Measurements from ENCODE around the gene HRH1. TPM values are rescaled to one million over a fixed set of nuclear protein-coding genes. Genes with fewer than 3 reads are reported as not detected.
A peak's percentile ranks its signal among the peaks of the same experiment; 100 is the strongest.

HRH1 gene
- polyA plus RNA-seq, 3 donors = 0.08 to 0.24 TPM; not detected in 1

- Mint-ChIP-seq H3K36me3 (no peaks in the 10 kb centered on the region), H3K9me3 (peaks cover 0 to 4% (median 0%) of the 10 kb centered on the region in 7 donors), H3K27ac (peak overlapping the region; percentile 1 to 89 (median 68)), H3K4me3 (peak overlapping the region; percentile 70 to 87), H3K4me1 (peaks cover 20% of the 10 kb centered on the region), H3K27me3 (ENCODE audit: low read depth in 3 of 3) (peaks cover 0 to 10% (median 2%) of the 10 kb centered on the region in 3 donors)
- Histone ChIP-seq H3K4me2 (replicated peaks; ENCODE audit: extremely low read depth, low read length, poor library complexity, severe bottlenecking) (peak overlapping the region; percentile 76), H3K79me2 (ENCODE audit: insufficient read depth, low read length) (no peaks in the 10 kb centered on the region), H3K4me1 (ENCODE audit: control insufficient read depth in 1 of 2, insufficient read depth in 2 of 2, low read length in 2 of 2) (peaks cover 15 to 16% of the 10 kb centered on the region in 2 donors), H3K36me3 (replicated peaks in 1 of 2; ENCODE audit: control insufficient read depth in 1 of 2, insufficient read depth in 2 of 2, low read length in 2 of 2) (no peaks in the 10 kb centered on the region), H3K9me3 (replicated peaks in 1 of 2; ENCODE audit: control insufficient read depth in 1 of 2, insufficient read depth in 1 of 2, low read length in 2 of 2) (no peaks in the 10 kb centered on the region), H3K4me3 (replicated peaks in 1 of 3; ENCODE audit: low read depth in 2 of 3, low read length in 3 of 3) (peak overlapping the region; percentile 0 to 60 (median 14)), H2AFZ (ENCODE audit: insufficient read depth, low read depth, low read length, poor library complexity, severe bottlenecking) (peak overlapping the region; percentile 69), H3K9ac (ENCODE audit: insufficient read depth, low read length, poor library complexity, severe bottlenecking) (no peak overlapping the region), H4K20me1 (ENCODE audit: insufficient read depth, low read length) (no peaks in the 10 kb centered on the region), H3K27ac (ENCODE audit: low read depth in 1 of 2, low read length in 2 of 2) (peak overlapping the region; percentile 42 to 60), H3K27me3 (ENCODE audit: control insufficient read depth in 2 of 2, insufficient read depth in 2 of 2, low read length in 2 of 2) (no peaks in the 10 kb centered on the region)
- peak; percentile 59 to 62 (median 59) for DNase-seq
- 1% methylated on average over 9 of the region's 13 CpGs for WGBS (ENCODE audit: insufficient coverage)
- TF ChIP-seq CTCF (IDR thresholded peaks at IDR 0.05) = no peak
- intact Hi-C loops (cut with micrococcal nuclease) = no loop called here
Measured at GRCh38 chr3:11140030-11140712, 14.1 kb upstream of the HRH1 start.

- Histone ChIP-seq H3K27ac (ENCODE audit: low read depth in 1 of 2, low read length in 2 of 2) (peak overlapping the region; percentile 42 to 60), H3K9ac (ENCODE audit: insufficient read depth, low read length, poor library complexity, severe bottlenecking) (no peak overlapping the region), H3K79me2 (ENCODE audit: insufficient read depth, low read length) (no peaks in the 10 kb centered on the region), H3K4me1 (ENCODE audit: control insufficient read depth in 1 of 2, insufficient read depth in 2 of 2, low read length in 2 of 2) (peaks cover 15 to 16% of the 10 kb centered on the region in 2 donors), H3K9me3 (replicated peaks in 1 of 2; ENCODE audit: control insufficient read depth in 1 of 2, insufficient read depth in 1 of 2, low read length in 2 of 2) (no peaks in the 10 kb centered on the region), H3K4me2 (replicated peaks; ENCODE audit: extremely low read depth, low read length, poor library complexity, severe bottlenecking) (peak overlapping the region; percentile 76), H4K20me1 (ENCODE audit: insufficient read depth, low read length) (no peaks in the 10 kb centered on the region), H3K36me3 (replicated peaks in 1 of 2; ENCODE audit: control insufficient read depth in 1 of 2, insufficient read depth in 2 of 2, low read length in 2 of 2) (no peaks in the 10 kb centered on the region), H3K4me3 (replicated peaks in 1 of 3; ENCODE audit: low read depth in 2 of 3, low read length in 3 of 3) (peak overlapping the region in 1 of 3 experiments; percentile 60), H3K27me3 (ENCODE audit: control insufficient read depth in 2 of 2, insufficient read depth in 2 of 2, low read length in 2 of 2) (no peaks in the 10 kb centered on the region), H2AFZ (ENCODE audit: insufficient read depth, low read depth, low read length, poor library complexity, severe bottlenecking) (no peak overlapping the region)
- Mint-ChIP-seq H3K36me3 (no peaks in the 10 kb centered on the region), H3K27ac (peak overlapping the region in 5 of 7 donors; percentile 29 to 89 (median 76)), H3K4me3 (peak overlapping the region in 1 of 2 donors; percentile 87), H3K4me1 (peaks cover 20% of the 10 kb centered on the region), H3K27me3 (ENCODE audit: low read depth in 3 of 3) (peaks cover 0 to 10% (median 2%) of the 10 kb centered on the region in 3 donors), H3K9me3 (peaks cover 0 to 4% (median 0%) of the 10 kb centered on the region in 7 donors)
- TF ChIP-seq CTCF (IDR thresholded peaks at IDR 0.05) = no peak
- no CpG with 5 or more reads among the region's 2 CpGs for WGBS (ENCODE audit: insufficient coverage)
- intact Hi-C loops (cut with micrococcal nuclease) = no loop called here
- DNase-seq = no peak
Measured at GRCh38 chr3:11140713-11141104, 13.6 kb upstream of the HRH1 start.

All from CD14-positive monocyte (primary cell).